ENCODE measurements around the gene CHPF. TPM values are rescaled to one million over a fixed set of nuclear protein-coding genes. Genes with fewer than 3 reads are reported as not detected.

The CHPF gene
- total RNA-seq, 1 experiment from 2014 or later, result 78.2 TPM

DNA sequence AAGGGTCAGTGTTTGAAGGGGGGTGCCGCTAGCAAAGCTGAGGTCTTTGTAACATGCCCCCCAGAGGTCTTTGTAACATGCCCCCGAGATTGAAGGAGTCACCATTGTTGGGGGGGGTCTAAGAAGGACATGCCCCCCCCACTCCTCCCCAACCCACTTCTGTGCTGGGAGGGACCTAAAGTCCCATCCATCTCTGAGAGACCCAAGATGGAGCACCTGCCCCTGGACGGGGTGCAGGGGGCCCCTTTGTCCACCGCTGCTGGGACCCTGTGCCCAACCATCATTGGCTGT lies 35.2 kb downstream of the CHPF start:
- CTCF ChIA-PET, result no interaction called here
- H2AFZ ChIP-seq, result no peak overlapping the region
- H3K4me1 ChIP-seq (replicated peaks; ENCODE audit: insufficient read depth), result no peaks in the 10 kb centered on the region
- peaks cover 32% of the 10 kb centered on the region for H3K27me3 ChIP-seq (ENCODE audit: insufficient read depth, low read depth)
- DNase-seq, result no peak
- no peak overlapping the region for H3K4me2 ChIP-seq
- TF ChIP-seq EZH2 (IDR thresholded peaks at IDR 0.05; ENCODE audit: low read depth), result no peak
- TF ChIP-seq, protein P1, sequence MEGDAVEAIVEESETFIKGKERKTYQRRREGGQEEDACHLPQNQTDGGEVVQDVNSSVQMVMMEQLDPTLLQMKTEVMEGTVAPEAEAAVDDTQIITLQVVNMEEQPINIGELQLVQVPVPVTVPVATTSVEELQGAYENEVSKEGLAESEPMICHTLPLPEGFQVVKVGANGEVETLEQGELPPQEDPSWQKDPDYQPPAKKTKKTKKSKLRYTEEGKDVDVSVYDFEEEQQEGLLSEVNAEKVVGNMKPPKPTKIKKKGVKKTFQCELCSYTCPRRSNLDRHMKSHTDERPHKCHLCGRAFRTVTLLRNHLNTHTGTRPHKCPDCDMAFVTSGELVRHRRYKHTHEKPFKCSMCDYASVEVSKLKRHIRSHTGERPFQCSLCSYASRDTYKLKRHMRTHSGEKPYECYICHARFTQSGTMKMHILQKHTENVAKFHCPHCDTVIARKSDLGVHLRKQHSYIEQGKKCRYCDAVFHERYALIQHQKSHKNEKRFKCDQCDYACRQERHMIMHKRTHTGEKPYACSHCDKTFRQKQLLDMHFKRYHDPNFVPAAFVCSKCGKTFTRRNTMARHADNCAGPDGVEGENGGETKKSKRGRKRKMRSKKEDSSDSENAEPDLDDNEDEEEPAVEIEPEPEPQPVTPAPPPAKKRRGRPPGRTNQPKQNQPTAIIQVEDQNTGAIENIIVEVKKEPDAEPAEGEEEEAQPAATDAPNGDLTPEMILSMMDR (conservative IDR thresholded peaks at IDR 0.05), result no peak
- H3K27ac ChIP-seq, result no peak overlapping the region
- intact Hi-C loops (cut with micrococcal nuclease; ENCODE audit: unreplicated experiment), result no loop called here
- H3K9me2 ChIP-seq (ENCODE audit: insufficient read depth), result no peaks in the 10 kb centered on the region
- no peaks in the 10 kb centered on the region for H3K36me3 ChIP-seq (ENCODE audit: low read depth)
- H3F3A ChIP-seq (ENCODE audit: insufficient read depth, low read depth), result no peaks in the 10 kb centered on the region
- POLR2A ChIA-PET (ENCODE audit: unreplicated experiment), result no interaction called here
- no peaks in the 10 kb centered on the region for H3K9me3 ChIP-seq (ENCODE audit: insufficient read depth, low read depth)
- H4K20me1 ChIP-seq (ENCODE audit: insufficient read depth), result no peaks in the 10 kb centered on the region
- no peaks in the 10 kb centered on the region for H3K79me2 ChIP-seq (ENCODE audit: low read depth)
- no TSS peak for BruUV-seq (replicated peaks)
- no peak overlapping the region for H3K4me3 ChIP-seq

GRCh38 chr2:219507581-219508443 lies 35.8 kb downstream of the CHPF start:
- CTCF ChIA-PET, result interaction anchor here (0.5 to 1.0 kb wide), 3 partner anchors 8 to 14 kb away, joined by 4 to 5 read pairs (median 5); no protein-coding TSS in a partner anchor
- Histone ChIP-seq H3K79me2 (ENCODE audit: low read depth) (no peaks in the 10 kb centered on the region), H3F3A (ENCODE audit: insufficient read depth, low read depth) (no peaks in the 10 kb centered on the region), H3K27me3 (ENCODE audit: insufficient read depth, low read depth) (peaks cover 26% of the 10 kb centered on the region), H3K4me3 (no peak overlapping the region), H2AFZ (no peak overlapping the region), H3K4me2 (no peak overlapping the region), H3K9me2 (ENCODE audit: insufficient read depth) (no peaks in the 10 kb centered on the region), H4K20me1 (ENCODE audit: insufficient read depth) (no peaks in the 10 kb centered on the region), H3K27ac (no peak overlapping the region), H3K9me3 (ENCODE audit: insufficient read depth, low read depth) (no peaks in the 10 kb centered on the region), H3K36me3 (ENCODE audit: low read depth) (no peaks in the 10 kb centered on the region), H3K4me1 (replicated peaks; ENCODE audit: insufficient read depth) (no peaks in the 10 kb centered on the region)
- POLR2A ChIA-PET (ENCODE audit: unreplicated experiment), result interaction anchor here (0.6 kb wide), 1 partner anchor 10 kb away, joined by 3 read pairs; no protein-coding TSS in a partner anchor
- TF ChIP-seq, protein P1 (conservative IDR thresholded peaks at IDR 0.05), result no peak
- TF ChIP-seq EZH2 (IDR thresholded peaks at IDR 0.05; ENCODE audit: low read depth), result no peak
- no peak for DNase-seq
- intact Hi-C loops (cut with micrococcal nuclease; ENCODE audit: unreplicated experiment), result no loop called here
- no TSS peak for BruUV-seq (replicated peaks)

- intact Hi-C loops (cut with micrococcal nuclease; ENCODE audit: unreplicated experiment), result no loop called here
- no peak overlapping the region for H2AFZ ChIP-seq
- H3K4me3 ChIP-seq, result no peak overlapping the region
- no peaks in the 10 kb centered on the region for H3K36me3 ChIP-seq (ENCODE audit: low read depth)
- ChIA-PET POLR2A (ENCODE audit: unreplicated experiment) (no interaction called here), CTCF (interaction anchor here (0.6 to 1.0 kb wide), 2 partner anchors 10 to 15 kb away, joined by 5 read pairs; no protein-coding TSS in a partner anchor)
- H3K9me3 ChIP-seq (ENCODE audit: insufficient read depth, low read depth), result no peaks in the 10 kb centered on the region
- no peaks in the 10 kb centered on the region for H3K9me2 ChIP-seq (ENCODE audit: insufficient read depth)
- H3K4me1 ChIP-seq (replicated peaks; ENCODE audit: insufficient read depth), result no peaks in the 10 kb centered on the region
- BruUV-seq (replicated peaks), result no TSS peak
- H3K79me2 ChIP-seq (ENCODE audit: low read depth), result no peaks in the 10 kb centered on the region
- TF ChIP-seq, protein P1 (conservative IDR thresholded peaks at IDR 0.05), result no peak
- no peak for TF ChIP-seq EZH2 (IDR thresholded peaks at IDR 0.05; ENCODE audit: low read depth)
- peaks cover 17% of the 10 kb centered on the region for H3K27me3 ChIP-seq (ENCODE audit: insufficient read depth, low read depth)
- no peaks in the 10 kb centered on the region for H3F3A ChIP-seq (ENCODE audit: insufficient read depth, low read depth)
- H3K4me2 ChIP-seq, result no peak overlapping the region
- H4K20me1 ChIP-seq (ENCODE audit: insufficient read depth), result no peaks in the 10 kb centered on the region
- no peak for DNase-seq
- H3K27ac ChIP-seq, result no peak overlapping the region
Observed at GRCh38 chr2:219506802-219507526, 36.6 kb downstream of the CHPF start.
